ENCODE results near the gene VAMP5.
"Not testable (repeated sequence)": the region's sequence is repeated elsewhere in the genome, so short reads cannot be mapped to it uniquely, and the experiment has no call there.

The VAMP5 gene

GRCh38 chr2:85550486-85550885 is 33.7 kb upstream of the VAMP5 start:
- DNase-seq (ENCODE audit: low read depth), result no peak

- no peak for DNase-seq (ENCODE audit: low read depth)
These were observed 32.2 kb upstream of the VAMP5 start for GRCh38 chr2:85551698-85552678.

GRCh38 chr2:85553184-85553583 is 31.0 kb upstream of the VAMP5 start:
- no peak for DNase-seq (ENCODE audit: low read depth)

GRCh38 chr2:85554980-85555612 is 29.1 kb upstream of the VAMP5 start:
- DNase-seq (ENCODE audit: low read depth), result no peak

- DNase-seq (ENCODE audit: low read depth), result no peak
These were observed 27.1 kb upstream of the VAMP5 start for GRCh38 chr2:85557130-85557529.

GRCh38 chr2:85558160-85558559 is 26.1 kb upstream of the VAMP5 start:
- no peak for DNase-seq (ENCODE audit: low read depth)

GRCh38 chr2:85560403-85560726 is 23.9 kb upstream of the VAMP5 start:
- DNase-seq (ENCODE audit: low read depth), result not testable (repeated sequence)

GRCh38 chr2:85560812-85561279 is 23.4 kb upstream of the VAMP5 start:
- no peak for DNase-seq (ENCODE audit: low read depth)

GRCh38 chr2:85561280-85562212 is 22.7 kb upstream of the VAMP5 start, which contains the start of gene GGCX:
Gene GGCX (minus strand): TSS chr2:85561493. CDS start chr2:85561428, 65 bp downstream.
- peak; percentile 71 for DNase-seq (ENCODE audit: low read depth)

GRCh38 chr2:85564144-85564563 is 20.1 kb upstream of the VAMP5 start:
- no peak for DNase-seq (ENCODE audit: low read depth)

GRCh38 chr2:85566265-85566664 is 18.0 kb upstream of the VAMP5 start:
- no peak for DNase-seq (ENCODE audit: low read depth)

GRCh38 chr2:85575739-85576138 is 8.5 kb upstream of the VAMP5 start:
- no peak for DNase-seq (ENCODE audit: low read depth)

- no peak for DNase-seq (ENCODE audit: low read depth)
These were observed 7.2 kb upstream of the VAMP5 start for GRCh38 chr2:85577063-85577385.

GRCh38 chr2:85577386-85578242 is 6.6 kb upstream of the VAMP5 start, which contains the start of gene VAMP8:
Gene VAMP8 (plus strand): TSS chr2:85577586. CDS start chr2:85577647, 61 bp downstream.
- DNase-seq (ENCODE audit: low read depth), result no peak

GRCh38 chr2:85578243-85579180 is 5.7 kb upstream of the VAMP5 start:
- no peak for DNase-seq (ENCODE audit: low read depth)

- DNase-seq (ENCODE audit: low read depth), result no peak
These were observed 4.8 kb upstream of the VAMP5 start for GRCh38 chr2:85579266-85579935.

- DNase-seq (ENCODE audit: low read depth), result no peak
These were observed 4.0 kb upstream of the VAMP5 start for GRCh38 chr2:85580206-85580605.

- DNase-seq (ENCODE audit: low read depth), result no peak
These were observed 1.7 kb upstream of the VAMP5 start for GRCh38 chr2:85582492-85582891.

- DNase-seq (ENCODE audit: low read depth), result no peak
These were observed 421 bp upstream of the VAMP5 start for GRCh38 chr2:85583667-85584353.
